Mesodermal cell (in vitro differentiated cells): ENCODE measurements around the gene GRIA1.

Source experiments
- H3K27ac ChIP-seq: 2 replicates; pipeline ENCODE4 v1.7.0; 2013; ENCODE audit warnings: mild to moderate bottlenecking, low read depth, low read length, moderate library complexity; ENCODE audit not compliant: severe bottlenecking
- H3K36me3 ChIP-seq: 2 replicates; pipeline ENCODE4 v1.7.1; 2013; ENCODE audit warnings: mild to moderate bottlenecking, low read length, moderate library complexity; ENCODE audit not compliant: control insufficient read depth, insufficient read depth
- H3K4me1 ChIP-seq: one replicate; pipeline ENCODE4 v1.7.1; 2013; ENCODE audit warnings: mild to moderate bottlenecking, low read length; ENCODE audit not compliant: insufficient read depth, control insufficient read depth, poor library complexity, severe bottlenecking
- H3K4me3 ChIP-seq: 2 replicates; pipeline ENCODE4 v1.7.0; 2013; ENCODE audit warnings: low read length, control low read depth, mild to moderate bottlenecking; ENCODE audit not compliant: insufficient read depth, poor library complexity, severe bottlenecking; ENCODE audit errors: extremely low read depth
- H3K9me3 ChIP-seq: 2 replicates; pipeline ENCODE4 v1.7.1; 2013; ENCODE audit warnings: mild to moderate bottlenecking, low read length, moderate library complexity; ENCODE audit not compliant: control insufficient read depth
- whole genome bisulfite sequencing, 2 experiments: methylation state at CpG; one replicate each; pipeline ENCODE4 v1.1.5; 2013; ENCODE audit warnings: missing lambda C conversion rate in 2 of 2; ENCODE audit not compliant: insufficient coverage in 2 of 2; 5-methylcytosine and 5-hydroxymethylcytosine counted together

The GRIA1 gene

GRCh38 chr5:153543959-153544470 is 53.5 kb downstream of the GRIA1 start:
- H3K9me3 ChIP-seq: no peaks in the 10 kb centered on the region
- H3K4me1 ChIP-seq: no peaks in the 10 kb centered on the region
- H3K27ac ChIP-seq: no peak overlapping the region
- no peaks in the 10 kb centered on the region for H3K36me3 ChIP-seq
- H3K4me3 ChIP-seq: no peak overlapping the region

- no peak overlapping the region for H3K4me3 ChIP-seq
- H3K27ac ChIP-seq: no peak overlapping the region
- no peaks in the 10 kb centered on the region for H3K9me3 ChIP-seq
- no peaks in the 10 kb centered on the region for H3K4me1 ChIP-seq
- H3K36me3 ChIP-seq: no peaks in the 10 kb centered on the region
- 67 to 93% methylated on average over 2 to 3 of the region's 4 CpGs for WGBS, 2 experiments
Measured at GRCh38 chr5:153544706-153545105, 54.2 kb downstream of the GRIA1 start.

- no CpG with 5 or more reads among the region's 1 CpG for WGBS, 2 experiments
- Histone ChIP-seq H3K36me3 (no peaks in the 10 kb centered on the region), H3K27ac (no peak overlapping the region), H3K4me3 (no peak overlapping the region), H3K4me1 (peaks cover 8% of the 10 kb centered on the region), H3K9me3 (no peaks in the 10 kb centered on the region)
Measured at GRCh38 chr5:153546566-153546965, 56.1 kb downstream of the GRIA1 start.

GRCh38 chr5:153551537-153552079 is 61.1 kb downstream of the GRIA1 start:
- H3K27ac ChIP-seq: peak overlapping the region; percentile 98
- H3K4me1 ChIP-seq: peaks cover 24% of the 10 kb centered on the region
- H3K36me3 ChIP-seq: no peaks in the 10 kb centered on the region
- no peaks in the 10 kb centered on the region for H3K9me3 ChIP-seq
- no peak overlapping the region for H3K4me3 ChIP-seq
- WGBS, 2 experiments: no CpG with 5 or more reads among the region's 1 CpG

- Histone ChIP-seq H3K27ac (no peak overlapping the region), H3K9me3 (no peaks in the 10 kb centered on the region), H3K4me3 (no peak overlapping the region), H3K4me1 (peaks cover 24% of the 10 kb centered on the region), H3K36me3 (no peaks in the 10 kb centered on the region)
Measured at GRCh38 chr5:153552886-153553285, 62.4 kb downstream of the GRIA1 start.

GRCh38 chr5:153555420-153556114 is 65.1 kb downstream of the GRIA1 start:
- H3K36me3 ChIP-seq: no peaks in the 10 kb centered on the region
- H3K4me3 ChIP-seq: no peak overlapping the region
- 85 to 96% methylated on average over 5 of the region's 6 CpGs for WGBS, 2 experiments
- H3K4me1 ChIP-seq: peaks cover 24% of the 10 kb centered on the region
- no peak overlapping the region for H3K27ac ChIP-seq
- peaks cover 1% of the 10 kb centered on the region for H3K9me3 ChIP-seq

GRCh38 chr5:153558957-153559356 is 68.5 kb downstream of the GRIA1 start:
- no peaks in the 10 kb centered on the region for H3K36me3 ChIP-seq
- no peak overlapping the region for H3K4me3 ChIP-seq
- peaks cover 10% of the 10 kb centered on the region for H3K9me3 ChIP-seq
- 94 to 96% methylated on average over 2 to 3 of the region's 3 CpGs for WGBS, 2 experiments
- no peak overlapping the region for H3K27ac ChIP-seq
- peaks cover 12% of the 10 kb centered on the region for H3K4me1 ChIP-seq

- H3K4me1 ChIP-seq: peaks cover 7% of the 10 kb centered on the region
- H3K27ac ChIP-seq: no peak overlapping the region
- WGBS, 2 experiments: 80 to 89% methylated on average over 1 of the region's 1 CpG
- peaks cover 10% of the 10 kb centered on the region for H3K9me3 ChIP-seq
- no peaks in the 10 kb centered on the region for H3K36me3 ChIP-seq
- no peak overlapping the region for H3K4me3 ChIP-seq
Measured at GRCh38 chr5:153559926-153560325, 69.5 kb downstream of the GRIA1 start.

- WGBS, 2 experiments: 17% methylated on average over 1 of the region's 1 CpG
- Histone ChIP-seq H3K4me3 (no peak overlapping the region), H3K4me1 (peaks cover 7% of the 10 kb centered on the region), H3K9me3 (peaks cover 10% of the 10 kb centered on the region), H3K27ac (no peak overlapping the region), H3K36me3 (no peaks in the 10 kb centered on the region)
Measured at GRCh38 chr5:153562189-153562588, 71.7 kb downstream of the GRIA1 start.

- H3K4me3 ChIP-seq: no peak overlapping the region
- H3K9me3 ChIP-seq: peaks cover 6% of the 10 kb centered on the region
- no peak overlapping the region for H3K27ac ChIP-seq
- no CpG with 5 or more reads among the region's 1 CpG for WGBS, 2 experiments
- H3K36me3 ChIP-seq: no peaks in the 10 kb centered on the region
- peaks cover 7% of the 10 kb centered on the region for H3K4me1 ChIP-seq
Measured at GRCh38 chr5:153565822-153566221, 75.4 kb downstream of the GRIA1 start.

GRCh38 chr5:153569036-153569435 is 78.6 kb downstream of the GRIA1 start:
- no CpG with 5 or more reads among the region's 1 CpG for WGBS, 2 experiments

More at GRCh38 chr5:153569036-153569435, 78.6 kb downstream of the GRIA1 start:
- Histone ChIP-seq H3K9me3 (no peaks in the 10 kb centered on the region), H3K27ac (no peak overlapping the region), H3K4me1 (no peaks in the 10 kb centered on the region), H3K36me3 (no peaks in the 10 kb centered on the region), H3K4me3 (no peak overlapping the region)
